Endothelial cell of umbilical vein (primary cell): ENCODE measurements around the gene EPHA10. TPM values are rescaled to one million over a fixed set of nuclear protein-coding genes. Genes with fewer than 3 reads are reported as not detected.

Source experiments
- BruUV-seq: library from RNA; stranded (reverse); fragments of 400-500 nt; replicated peaks from 2 replicates; lab custom pipeline; 2021; lab: Mats Ljungman, UMichigan
- CTCF ChIA-PET: fragments of 300-600, 350-600 bp; sonication (Branson Sonifier 250); formaldehyde crosslinking; loops from one replicate; lab custom pipeline; 2021; ENCODE audit warnings: antibody characterized with exemption, inconsistent platforms; lab: Charles Lee
- POLR2A ChIA-PET: fragments of 300-600, 350-600 bp; sonication (Branson Sonifier 250); formaldehyde crosslinking; loops from one replicate; lab custom pipeline; 2021; ENCODE audit warnings: antibody characterized with exemption, inconsistent platforms; lab: Charles Lee
- DNase-seq: peaks from one replicate; pipeline ENCODE4 v3.0.0-alpha.2; 2011; ENCODE audit warnings: low read depth, low spot score
- FAIRE-seq: peaks from 2 replicates; lab custom pipeline; 2011; peaks lifted over from hg19 to GRCh38; lab: Jason Lieb, UNC
- H2AFZ ChIP-seq: 2 replicates; pipeline ENCODE4 v1.6.0; 2012; ENCODE audit warnings: low read depth, low read length, control low read depth, inconsistent platforms
- H3K27ac ChIP-seq: 2 replicates; pipeline ENCODE4 v1.5.1; 2011; ENCODE audit warnings: low read depth, mild to moderate bottlenecking, control low read depth, low read length, moderate library complexity; ENCODE audit not compliant: insufficient read depth
- H3K27me3 ChIP-seq, 2 experiments: 2 replicates each; pipeline versions ENCODE4 v1.6.0 to v1.6.1; 2011; ENCODE audit warnings: low read length in 2 of 2, mixed read lengths in 1 of 2; ENCODE audit not compliant: control insufficient read depth in 2 of 2, insufficient read depth in 2 of 2
- H3K36me3 ChIP-seq, 2 experiments: 2 replicates in 1 of 2; 3 replicates in 1 of 2; pipeline ENCODE4 v1.5.1; 2011; ENCODE audit warnings: low read length in 2 of 2, mild to moderate bottlenecking in 1 of 2, moderate library complexity in 1 of 2; ENCODE audit not compliant: control insufficient read depth in 2 of 2, insufficient read depth in 2 of 2; ENCODE audit errors: extremely low read depth in 1 of 2
- H3K4me1 ChIP-seq: 3 replicates; pipeline ENCODE4 v1.5.1; 2011; ENCODE audit warnings: mild to moderate bottlenecking, low read length; ENCODE audit not compliant: control insufficient read depth, insufficient read depth; ENCODE audit errors: extremely low read depth
- H3K4me2 ChIP-seq: 2 replicates; pipeline ENCODE4 v1.6.1; 2011; ENCODE audit warnings: low read length, control low read depth, mixed read lengths; ENCODE audit not compliant: insufficient read depth
- H3K4me3 ChIP-seq, 3 experiments: fragments of 200-600 bp in 1 of 3; sonication (generic), shearing (Covaris generic) in 1 of 3; replicated peaks in 1 of 3; 2 replicates each; pipeline ENCODE4 v1.5.1; 2011 to 2016; ENCODE audit warnings: control low read depth in 3 of 3, low read length in 3 of 3, mild to moderate bottlenecking in 2 of 3, inconsistent platforms in 1 of 3, low read depth in 1 of 3, moderate library complexity in 1 of 3; ENCODE audit not compliant: insufficient read depth in 1 of 3
- H3K79me2 ChIP-seq: 2 replicates; pipeline ENCODE4 v1.6.0; 2012; ENCODE audit warnings: low read length, inconsistent platforms; ENCODE audit not compliant: control insufficient read depth, insufficient read depth
- H3K9ac ChIP-seq: replicated peaks from 2 replicates; pipeline ENCODE3; 2011; ENCODE audit warnings: low read length, control low read depth; ENCODE audit not compliant: insufficient read depth; ENCODE audit errors: extremely low read depth
- H3K9me1 ChIP-seq: replicated peaks from 3 replicates; pipeline ENCODE4 v1.6.0; 2011; ENCODE audit warnings: mild to moderate bottlenecking, low read length; ENCODE audit not compliant: control insufficient read depth, insufficient read depth; ENCODE audit errors: extremely low read depth
- H3K9me3 ChIP-seq: replicated peaks from 2 replicates; pipeline ENCODE4 v1.5.1; 2012; ENCODE audit warnings: low read length, inconsistent platforms; ENCODE audit not compliant: control insufficient read depth, insufficient read depth
- H4K20me1 ChIP-seq: replicated peaks from 2 replicates; pipeline ENCODE3; 2011; ENCODE audit warnings: mild to moderate bottlenecking, low read length; ENCODE audit not compliant: control insufficient read depth, insufficient read depth; ENCODE audit errors: extremely low read depth
- EZH2 ChIP-seq: IDR thresholded peaks from 2 replicates; pipeline ENCODE4 v1.6.1; 2012; ENCODE audit warnings: borderline replicate concordance, low read depth, mild to moderate bottlenecking, moderate library complexity, low read length, inconsistent platforms; ENCODE audit not compliant: severe bottlenecking
- FOS ChIP-seq: IDR thresholded peaks from 2 replicates; pipeline ENCODE4 v1.6.1; 2011; ENCODE audit warnings: mild to moderate bottlenecking, low read length, moderate library complexity, borderline replicate concordance; ENCODE audit not compliant: insufficient read depth
- GATA2 ChIP-seq: IDR thresholded peaks from 2 replicates; pipeline ENCODE4 v1.7.0; 2011; ENCODE audit warnings: low read depth, mild to moderate bottlenecking, moderate library complexity, mixed read lengths, low read length; ENCODE audit not compliant: insufficient read length, insufficient read depth
- JUN ChIP-seq: IDR thresholded peaks from 2 replicates; pipeline ENCODE4 v1.6.1; 2011; ENCODE audit warnings: borderline replicate concordance, low read depth; ENCODE audit not compliant: insufficient read length, insufficient read depth
- MYC ChIP-seq: IDR thresholded peaks from one replicate; pipeline ENCODE4 v1.6.1; 2011; ENCODE audit warnings: mild to moderate bottlenecking, low read depth, low read length
- POLR2A ChIP-seq: IDR thresholded peaks from 2 replicates; pipeline ENCODE4 v1.6.1; 2012; ENCODE audit warnings: low read depth, mild to moderate bottlenecking, control low read depth, low read length
- POLR2AphosphoS5 ChIP-seq: IDR thresholded peaks from 2 replicates; pipeline ENCODE4 v1.6.1; 2012; ENCODE audit warnings: low read depth, mild to moderate bottlenecking, control low read depth, low read length, moderate library complexity; ENCODE audit not compliant: insufficient read depth
- dilution Hi-C: fragments of 300-500 bp; cut with MboI; formaldehyde crosslinking; loops from one replicate; pipeline ENCODE4 v1.15.0; 2019; ENCODE audit warnings: low sequenced_read_pairs; ENCODE audit not compliant: extremely low pct_ligation_motif_present
- intact Hi-C: fragments of 100-400 bp; cut with micrococcal nuclease; formaldehyde crosslinking; loops from one replicate; pipeline ENCODE4 v1.10.0; 2022
- polyA plus RNA-seq, 4 experiments: library from polyadenylated mRNA; depleted of rRNA in 3 of 4; stranded (reverse) in 3 of 4; unstranded in 1 of 4; fragments of >200 nt; gene quantifications; 2 replicates each; pipeline versions ENCODE4 v1.2.1 to v1.2.3, GENCODE V29; 2011 to 2012; ENCODE audit warnings: missing spikeins in 1 of 4
- total RNA-seq: library from RNA; stranded (reverse); gene quantifications from 2 replicates; pipeline ENCODE4 v1.2.3, GENCODE V29; 2021
- TF ChIP-seq, protein P1 (sequence below), 2 donors: IDR thresholded peaks; 1 replicate in 1 of 2; 2 replicates in 1 of 2; pipeline ENCODE4 v1.5.1; 2011; ENCODE audit warnings: low read length in 2 of 2, mild to moderate bottlenecking in 2 of 2, moderate library complexity in 2 of 2, control low read depth in 1 of 2, inconsistent platforms in 1 of 2, low read depth in 1 of 2; ENCODE audit not compliant: insufficient read depth in 1 of 2; ENCODE audit errors: extremely low read depth in 1 of 2
- TF ChIP-seq, protein P2 (sequence below): IDR thresholded peaks from 2 replicates; pipeline ENCODE4 v1.6.1; 2011; ENCODE audit not compliant: insufficient read depth, insufficient read length

Gene EPHA10
- total and polyA plus RNA-seq, 2 donors (not counting 3 experiments of a cell fraction or from before 2014, with no cell fraction given), result not detected

GRCh38 chr1:37720231-37721130 lies 44.4 kb downstream of the EPHA10 start:
- TF ChIP-seq FOS, result no peak
- no peaks in the 10 kb centered on the region for H3K9me3 ChIP-seq
- H3K36me3 ChIP-seq, result no peaks in the 10 kb centered on the region
- H3K27ac ChIP-seq, result no peak overlapping the region
- H3K79me2 ChIP-seq, result no peaks in the 10 kb centered on the region
- H3K27me3 ChIP-seq, result no peaks in the 10 kb centered on the region
- no peak for DNase-seq
- H3K4me2 ChIP-seq, result no peak overlapping the region
- no peak overlapping the region for H3K9ac ChIP-seq
- no peak overlapping the region for H2AFZ ChIP-seq
- H3K4me1 ChIP-seq, result no peaks in the 10 kb centered on the region
- dilution Hi-C loops (no loop called here), intact Hi-C loops (no loop called here)
- H3K9me1 ChIP-seq, result no peaks in the 10 kb centered on the region
- FAIRE-seq, result no peak
- POLR2A ChIA-PET, result no interaction called here
- H4K20me1 ChIP-seq, result no peaks in the 10 kb centered on the region
- no peak overlapping the region for H3K4me3 ChIP-seq
- BruUV-seq, result no TSS peak
- CTCF ChIA-PET, result no interaction called here

DNA sequence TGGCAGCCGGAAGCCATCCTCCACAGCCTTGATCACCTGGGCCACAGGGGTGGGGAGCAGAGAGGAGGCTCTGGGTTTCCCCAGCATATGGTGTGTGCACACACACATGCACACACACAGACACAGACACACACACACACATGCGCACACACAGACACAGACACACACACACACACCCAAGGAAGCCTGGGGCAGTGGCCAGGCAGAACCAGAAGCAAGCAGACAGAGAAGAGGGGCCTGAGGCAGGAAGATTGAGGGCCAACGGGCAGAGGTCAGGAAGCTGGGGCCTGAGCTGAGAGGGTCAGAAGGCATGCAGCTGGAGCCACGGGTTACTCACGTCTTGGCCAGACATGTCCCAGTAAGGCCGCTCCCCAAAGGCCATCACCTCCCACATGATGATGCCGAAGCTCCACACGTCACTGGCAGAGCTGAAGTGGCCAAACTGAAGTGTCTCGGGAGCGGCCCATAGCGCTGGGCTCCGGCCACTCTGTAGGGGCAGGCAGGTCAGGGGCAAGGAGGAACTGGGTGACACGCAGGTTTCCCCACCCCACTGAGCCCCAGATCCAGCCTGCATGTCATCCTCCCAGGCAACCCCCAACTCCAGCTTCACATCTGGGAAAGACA lies 45.2 kb downstream of the EPHA10 start:
- no peaks in the 10 kb centered on the region for H3K9me1 ChIP-seq
- no peaks in the 10 kb centered on the region for H3K36me3 ChIP-seq
- no peak overlapping the region for H3K4me3 ChIP-seq
- ChIA-PET POLR2A (no interaction called here), CTCF (no interaction called here)
- BruUV-seq, result no TSS peak
- H3K79me2 ChIP-seq, result no peaks in the 10 kb centered on the region
- dilution Hi-C loops, result no loop called here
- H3K9ac ChIP-seq, result no peak overlapping the region
- no peak overlapping the region for H3K4me2 ChIP-seq
- no peaks in the 10 kb centered on the region for H3K9me3 ChIP-seq
- no peaks in the 10 kb centered on the region for H3K4me1 ChIP-seq
- H3K27me3 ChIP-seq, result no peaks in the 10 kb centered on the region
- no peak for TF ChIP-seq GATA2
- no peak for TF ChIP-seq JUN
- TF ChIP-seq, protein P1, sequence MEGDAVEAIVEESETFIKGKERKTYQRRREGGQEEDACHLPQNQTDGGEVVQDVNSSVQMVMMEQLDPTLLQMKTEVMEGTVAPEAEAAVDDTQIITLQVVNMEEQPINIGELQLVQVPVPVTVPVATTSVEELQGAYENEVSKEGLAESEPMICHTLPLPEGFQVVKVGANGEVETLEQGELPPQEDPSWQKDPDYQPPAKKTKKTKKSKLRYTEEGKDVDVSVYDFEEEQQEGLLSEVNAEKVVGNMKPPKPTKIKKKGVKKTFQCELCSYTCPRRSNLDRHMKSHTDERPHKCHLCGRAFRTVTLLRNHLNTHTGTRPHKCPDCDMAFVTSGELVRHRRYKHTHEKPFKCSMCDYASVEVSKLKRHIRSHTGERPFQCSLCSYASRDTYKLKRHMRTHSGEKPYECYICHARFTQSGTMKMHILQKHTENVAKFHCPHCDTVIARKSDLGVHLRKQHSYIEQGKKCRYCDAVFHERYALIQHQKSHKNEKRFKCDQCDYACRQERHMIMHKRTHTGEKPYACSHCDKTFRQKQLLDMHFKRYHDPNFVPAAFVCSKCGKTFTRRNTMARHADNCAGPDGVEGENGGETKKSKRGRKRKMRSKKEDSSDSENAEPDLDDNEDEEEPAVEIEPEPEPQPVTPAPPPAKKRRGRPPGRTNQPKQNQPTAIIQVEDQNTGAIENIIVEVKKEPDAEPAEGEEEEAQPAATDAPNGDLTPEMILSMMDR (IDR thresholded peaks at IDR 0.05; ENCODE audit: extremely low read depth in 1 of 2, insufficient read depth in 1 of 2, low read depth in 1 of 2, low read length in 2 of 2), result no peak
- TF ChIP-seq, protein P2, sequence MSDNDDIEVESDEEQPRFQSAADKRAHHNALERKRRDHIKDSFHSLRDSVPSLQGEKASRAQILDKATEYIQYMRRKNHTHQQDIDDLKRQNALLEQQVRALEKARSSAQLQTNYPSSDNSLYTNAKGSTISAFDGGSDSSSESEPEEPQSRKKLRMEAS, result no peak
- TF ChIP-seq FOS, result no peak
- no peak for TF ChIP-seq POLR2A
- no peak for TF ChIP-seq MYC
- no peak for TF ChIP-seq EZH2
- TF ChIP-seq POLR2AphosphoS5, result no peak
- H2AFZ ChIP-seq, result no peak overlapping the region
- DNase-seq, result no peak
- intact Hi-C loops, result no loop called here
- no peak overlapping the region for H3K27ac ChIP-seq
- H4K20me1 ChIP-seq, result no peaks in the 10 kb centered on the region
- FAIRE-seq, result no peak
